HCEC 1CT (cell line): ENCODE measurements around the gene UBE2L3.
"Not testable (repeated sequence)": the region's sequence is repeated elsewhere in the genome, so short reads cannot be mapped to it uniquely, and the experiment has no call there.

Experiments used
- DNase-seq: peaks from one replicate; pipeline ENCODE4 v3.0.0-alpha.2; 2017

The UBE2L3 gene

DNA sequence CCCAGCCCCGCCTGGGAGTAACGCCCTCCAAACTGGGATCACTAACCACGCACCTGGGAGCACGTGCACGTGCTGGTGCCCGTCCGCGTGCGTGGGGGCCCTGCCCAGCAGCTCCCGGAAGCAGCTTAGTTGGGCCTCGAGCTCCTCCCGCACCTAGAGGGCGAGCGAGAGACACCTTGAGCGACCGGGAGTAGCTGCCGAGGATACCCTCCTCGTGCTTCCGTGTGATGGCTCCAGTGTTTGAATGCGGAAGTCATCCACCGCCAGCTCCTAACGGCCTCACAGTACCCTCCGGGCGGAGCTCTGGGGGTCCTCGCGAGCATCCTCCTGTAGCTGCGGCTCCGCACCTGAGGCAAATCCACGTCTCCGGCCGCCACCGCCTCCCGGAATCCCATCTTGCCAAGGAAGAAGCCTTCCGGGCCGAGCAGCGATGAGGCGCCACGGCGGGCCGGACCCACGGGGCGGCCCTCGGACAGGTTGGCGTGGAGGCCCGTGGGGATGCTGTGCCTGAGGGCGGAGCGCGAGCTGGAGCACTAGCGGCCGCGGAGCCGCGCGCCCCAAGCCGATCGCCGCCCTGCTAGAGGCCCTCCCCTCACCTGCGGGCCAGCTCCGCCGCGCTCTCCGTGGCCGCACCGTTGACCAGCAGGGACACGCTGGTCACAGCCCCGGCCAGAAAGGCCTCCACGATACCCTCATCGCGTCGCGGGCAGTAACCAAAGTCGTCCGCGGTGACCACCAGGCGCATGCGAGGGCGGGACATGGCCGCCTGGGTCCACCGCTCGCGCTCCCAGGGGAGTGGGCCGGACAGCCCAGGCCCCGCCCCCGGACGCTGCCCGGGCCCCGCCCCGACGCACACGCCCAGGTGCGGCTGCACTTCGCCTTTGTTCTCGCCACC, 62.0 kb downstream of the UBE2L3 start, which contains the start of gene YDJC:
YDJC (minus strand) TSS at position 768 of the 895 bp plus-strand sequence; CDS start at position 760, 8 bp downstream.
- peak; percentile 88 for DNase-seq

DNA sequence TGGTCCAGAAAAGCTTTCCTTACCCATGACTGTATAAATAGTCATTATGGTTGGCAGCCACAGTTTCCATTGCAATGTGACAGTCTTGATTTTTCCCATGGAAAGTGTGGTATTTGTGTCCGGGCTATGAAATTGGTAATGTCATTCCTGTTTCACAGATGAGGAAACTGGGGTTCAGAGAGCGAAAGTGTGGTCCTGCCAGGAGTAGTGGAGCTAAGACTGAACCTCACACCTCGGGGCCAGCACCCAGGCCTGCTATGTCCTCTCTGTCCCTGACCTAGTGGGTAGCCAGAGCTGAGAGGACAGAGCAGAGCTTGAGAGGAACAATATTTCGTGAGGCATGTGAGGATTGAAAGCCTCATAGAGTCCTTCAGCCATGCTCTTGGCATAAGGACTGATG, 63.5 kb downstream of the UBE2L3 start:
- DNase-seq, result no peak

DNA sequence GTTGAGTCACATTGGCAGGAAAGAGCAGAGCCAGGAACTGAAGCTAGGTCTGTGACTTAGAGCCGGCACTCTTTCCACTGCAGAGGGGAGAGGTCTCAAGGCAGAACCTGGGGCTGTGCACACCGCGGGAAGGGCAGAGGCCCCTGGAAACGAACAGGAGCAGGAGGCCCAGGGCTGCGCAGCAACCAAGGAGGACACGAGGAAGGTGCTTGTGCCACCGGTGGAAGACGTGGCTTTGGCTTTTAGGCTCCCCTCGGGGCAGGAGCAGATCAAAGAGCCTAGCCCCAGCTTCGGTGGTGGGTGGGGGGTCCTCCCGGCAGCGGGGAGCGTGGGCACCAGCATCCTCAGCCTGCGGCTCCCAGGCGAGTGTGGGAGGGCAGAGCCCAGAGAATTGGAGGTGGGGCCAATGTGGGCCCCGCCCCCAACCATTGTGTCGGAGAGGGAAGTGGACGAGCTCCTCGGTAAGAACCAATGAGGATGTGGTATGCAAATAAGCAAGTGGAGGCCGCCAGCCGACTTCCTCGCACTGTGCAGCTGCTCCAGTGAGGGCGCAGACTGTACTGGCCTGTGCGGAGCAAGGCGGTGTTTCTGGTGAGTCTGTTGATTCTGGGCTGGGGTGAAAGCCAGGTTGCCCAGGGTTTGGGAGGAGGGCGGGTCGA, 64.9 kb downstream of the UBE2L3 start, which contains the start of gene CCDC116:
CCDC116 (plus strand) TSS at position 524 of the 659 bp plus-strand sequence. CDS start 422 bp downstream, outside the sequence.
- no peak for DNase-seq

DNA sequence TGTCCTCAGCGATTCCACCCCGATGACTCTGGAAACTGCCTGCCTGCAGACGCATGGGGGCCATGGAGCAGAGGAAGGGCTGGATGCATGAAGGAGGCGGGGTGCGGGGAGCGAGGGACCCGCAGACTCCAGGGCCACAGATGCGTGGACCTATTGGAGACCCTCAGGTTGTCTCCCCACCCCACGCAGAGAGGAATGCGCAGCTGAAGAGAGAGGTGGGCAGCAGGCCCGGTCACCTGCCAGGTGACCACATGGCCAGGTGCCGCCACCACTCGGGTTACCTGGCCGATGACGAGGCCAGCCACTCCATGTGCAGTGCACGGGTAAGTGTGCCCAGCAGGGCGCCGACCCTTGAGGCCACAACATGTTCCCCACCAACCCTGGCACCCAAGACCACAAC, 65.4 kb downstream of the UBE2L3 start:
- no peak for DNase-seq

DNA sequence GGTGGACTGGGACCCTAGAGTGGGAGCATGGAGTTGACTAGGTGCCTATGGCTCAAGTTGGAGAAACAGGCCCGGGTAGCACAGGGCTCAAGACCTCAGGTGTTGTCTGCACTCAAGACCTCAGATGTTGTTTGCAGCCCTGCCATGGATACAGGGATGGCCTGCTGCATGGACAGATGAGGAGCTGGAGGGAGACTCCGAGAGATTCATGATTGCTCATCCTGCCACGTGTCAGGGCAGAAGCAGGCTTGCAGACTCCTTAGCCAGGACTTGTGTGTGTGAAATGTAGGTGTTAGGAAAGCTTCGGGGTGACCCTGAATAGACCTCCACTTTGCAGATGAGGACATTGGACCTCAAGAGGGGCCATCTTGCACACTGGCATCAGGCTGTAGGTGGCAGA, 66.0 kb downstream of the UBE2L3 start:
- DNase-seq, result no peak

DNA sequence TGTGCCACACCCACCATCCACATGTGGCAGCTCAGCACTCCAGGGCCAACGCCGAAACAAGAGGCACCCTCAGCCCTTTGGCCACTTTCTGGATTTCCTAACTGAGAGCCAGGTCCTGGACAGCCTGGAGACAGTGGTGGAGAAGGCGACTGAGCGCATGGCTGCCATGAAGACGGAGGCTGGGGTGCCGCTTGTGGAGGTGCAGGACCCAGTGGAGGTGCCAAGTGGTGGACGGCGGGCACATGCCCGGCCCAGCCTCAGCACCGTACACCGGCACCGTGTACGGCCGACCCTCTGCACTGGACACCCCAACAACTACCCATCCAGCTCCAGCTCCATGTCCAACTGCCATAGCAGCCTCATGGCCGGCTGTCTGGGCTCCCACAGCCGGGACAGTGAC, 66.6 kb downstream of the UBE2L3 start:
- no peak for DNase-seq

DNA sequence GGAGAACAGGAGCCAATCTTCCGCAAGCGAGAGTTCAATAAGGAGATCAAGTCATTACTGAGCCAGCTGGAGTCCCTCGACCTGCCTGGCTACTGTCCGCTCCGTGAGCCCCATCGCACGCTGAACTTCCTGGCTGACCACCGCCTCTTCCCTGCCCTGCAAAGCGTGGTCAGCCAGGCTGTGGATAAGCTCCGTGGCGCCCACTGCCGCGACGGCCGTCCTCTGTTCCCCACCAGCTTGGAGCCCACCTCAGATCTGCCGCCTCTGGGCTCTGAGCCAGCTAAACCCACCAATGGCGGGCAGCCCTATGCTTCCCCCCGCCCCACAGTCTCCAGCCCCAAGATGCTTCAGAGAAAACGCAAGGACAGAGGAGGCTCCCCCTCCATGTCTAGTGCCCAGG, 67.3 kb downstream of the UBE2L3 start:
- DNase-seq, result no peak

DNA sequence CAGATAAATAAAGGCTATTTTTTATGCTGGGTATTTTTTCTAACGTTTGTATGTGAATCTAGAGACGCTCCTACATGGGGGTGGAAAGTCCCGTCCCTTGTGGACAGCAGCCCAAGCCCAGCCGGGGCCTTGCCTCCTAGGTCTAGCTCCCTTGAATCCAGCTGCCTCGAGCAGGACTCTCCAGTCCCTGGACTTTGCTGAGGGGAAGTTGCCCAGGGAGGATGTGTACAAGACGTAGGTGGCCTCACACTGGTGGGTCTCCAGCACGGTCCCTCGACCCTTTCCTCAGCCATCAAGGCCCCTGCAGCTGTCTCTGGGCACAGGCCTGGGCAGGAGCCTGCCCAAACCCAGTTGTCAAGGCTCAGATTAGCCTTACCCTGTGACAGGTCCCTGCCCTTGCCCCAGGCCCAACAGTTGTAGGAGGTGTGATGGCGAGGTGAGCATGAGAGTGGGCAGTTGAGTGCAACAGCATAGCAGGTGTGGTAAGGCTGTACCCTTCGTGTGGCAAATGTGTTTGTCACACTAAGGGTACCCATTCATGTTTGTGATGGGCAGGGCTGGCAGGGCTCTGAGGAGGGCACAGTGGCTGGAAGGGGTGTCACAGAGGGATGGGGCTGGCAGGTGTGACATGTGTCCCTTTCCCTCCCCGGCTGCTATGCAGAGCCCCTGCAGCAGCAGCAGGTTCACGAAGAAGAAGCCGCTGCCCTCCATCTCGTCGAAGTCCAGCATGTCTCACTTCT, 68.4 kb downstream of the UBE2L3 start:
- no peak for DNase-seq

DNA sequence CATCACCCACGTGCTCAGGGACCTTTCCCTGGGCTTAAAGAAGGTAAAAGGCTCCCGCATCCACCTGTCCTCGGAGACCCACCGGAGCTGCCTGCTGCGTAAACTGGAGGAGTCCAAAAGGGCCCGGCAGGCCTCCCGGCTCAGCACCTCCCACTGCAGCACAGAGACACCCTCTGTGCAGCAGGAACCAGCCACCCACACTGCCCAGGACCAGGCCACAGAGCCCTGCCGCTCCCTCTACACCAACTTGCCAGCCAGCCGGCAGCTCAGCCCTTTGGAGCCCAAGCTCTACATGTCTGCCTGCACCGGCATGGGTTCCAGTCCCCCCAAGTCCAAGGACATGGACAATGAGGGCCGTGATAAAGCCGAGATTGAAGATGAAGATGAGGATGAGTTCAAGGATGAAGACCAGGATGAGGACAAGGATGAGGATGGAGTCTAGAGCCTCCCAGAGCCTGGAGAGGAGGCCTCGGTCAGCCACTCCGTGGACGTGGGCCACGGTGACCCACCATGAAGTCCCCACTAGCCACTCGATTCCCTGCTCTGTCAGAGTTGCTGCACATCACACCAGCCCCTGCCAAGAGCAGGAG, 69.2 kb downstream of the UBE2L3 start:
- DNase-seq, result no peak

DNA sequence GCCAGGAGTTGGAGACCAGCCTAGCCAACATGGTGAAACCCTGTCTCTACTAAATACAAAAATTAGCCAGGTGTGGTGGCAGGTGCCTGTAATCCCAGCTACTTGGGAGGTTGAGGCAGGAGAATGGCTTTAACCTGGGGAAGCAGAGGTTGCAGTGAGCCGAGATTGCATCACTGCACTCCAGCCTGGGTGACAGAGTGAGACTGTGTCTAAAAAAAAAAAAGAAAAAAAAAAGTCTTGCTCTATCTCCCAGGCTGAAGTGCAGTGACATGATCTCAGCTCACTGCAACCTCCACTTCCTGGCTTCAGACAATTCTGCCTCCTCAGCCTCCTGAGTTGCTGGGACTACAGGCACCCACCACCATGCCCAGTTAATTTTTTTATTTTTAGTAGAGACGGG, 69.9 kb downstream of the UBE2L3 start:
- not testable (repeated sequence) for DNase-seq

DNA sequence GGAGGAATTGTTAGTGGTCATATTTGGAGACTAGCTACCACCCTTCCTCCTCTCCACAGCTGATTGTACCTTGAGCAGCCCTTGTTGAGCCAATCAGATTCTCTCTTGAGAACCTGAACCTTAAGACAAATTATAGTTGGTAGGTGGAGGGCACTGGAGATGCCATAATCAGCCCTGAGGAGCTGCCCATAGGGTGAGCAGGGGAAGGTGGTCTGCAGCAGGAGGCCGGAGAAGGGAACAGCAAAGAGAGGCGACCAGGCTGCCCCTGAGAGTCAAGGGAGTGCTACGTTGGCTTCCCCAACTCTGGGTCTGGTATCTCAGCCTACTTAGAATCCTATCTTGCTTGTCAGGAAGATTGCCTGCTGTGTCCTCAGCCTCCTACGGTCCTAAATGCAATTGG, 71.8 kb downstream of the UBE2L3 start:
- DNase-seq, result no peak

DNA sequence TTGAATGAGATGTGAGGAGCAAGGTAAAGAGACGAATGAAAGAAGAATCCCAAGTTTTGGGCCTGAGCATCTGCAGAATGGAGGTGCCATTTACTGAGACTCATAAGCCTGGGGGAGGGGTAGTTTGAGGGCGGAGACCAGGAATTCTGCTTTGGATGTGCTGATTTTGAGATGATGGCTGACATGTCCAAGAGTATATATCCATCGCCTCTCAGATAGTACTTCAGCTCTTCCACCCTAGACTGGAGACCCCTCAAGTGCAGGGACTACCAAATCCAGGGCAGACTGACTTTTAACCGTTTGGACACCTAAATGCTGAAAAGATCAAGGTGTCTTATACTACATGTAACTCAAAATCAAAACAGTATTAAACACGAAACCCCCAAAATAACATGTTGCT, 73.3 kb downstream of the UBE2L3 start:
- DNase-seq, result no peak

DNA sequence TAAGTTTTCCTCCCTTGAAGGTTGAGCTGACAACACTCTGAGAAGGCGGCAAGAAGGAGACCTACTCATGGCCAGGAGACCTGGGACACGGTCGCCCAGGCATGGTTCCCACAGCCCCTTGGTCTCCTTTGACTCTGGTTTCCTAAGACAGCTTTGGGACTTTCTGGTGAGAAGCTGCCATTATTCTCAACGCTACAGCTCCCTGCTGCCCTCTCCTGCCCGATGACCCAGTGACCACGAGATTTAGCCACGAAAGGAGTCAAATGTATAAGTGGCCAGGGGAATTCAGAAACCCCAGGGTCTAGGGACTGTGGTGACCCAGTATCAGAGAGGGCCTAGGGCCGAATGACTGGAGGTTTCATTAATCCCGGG, 73.9 kb downstream of the UBE2L3 start:
- peak; percentile 48 for DNase-seq

DNA sequence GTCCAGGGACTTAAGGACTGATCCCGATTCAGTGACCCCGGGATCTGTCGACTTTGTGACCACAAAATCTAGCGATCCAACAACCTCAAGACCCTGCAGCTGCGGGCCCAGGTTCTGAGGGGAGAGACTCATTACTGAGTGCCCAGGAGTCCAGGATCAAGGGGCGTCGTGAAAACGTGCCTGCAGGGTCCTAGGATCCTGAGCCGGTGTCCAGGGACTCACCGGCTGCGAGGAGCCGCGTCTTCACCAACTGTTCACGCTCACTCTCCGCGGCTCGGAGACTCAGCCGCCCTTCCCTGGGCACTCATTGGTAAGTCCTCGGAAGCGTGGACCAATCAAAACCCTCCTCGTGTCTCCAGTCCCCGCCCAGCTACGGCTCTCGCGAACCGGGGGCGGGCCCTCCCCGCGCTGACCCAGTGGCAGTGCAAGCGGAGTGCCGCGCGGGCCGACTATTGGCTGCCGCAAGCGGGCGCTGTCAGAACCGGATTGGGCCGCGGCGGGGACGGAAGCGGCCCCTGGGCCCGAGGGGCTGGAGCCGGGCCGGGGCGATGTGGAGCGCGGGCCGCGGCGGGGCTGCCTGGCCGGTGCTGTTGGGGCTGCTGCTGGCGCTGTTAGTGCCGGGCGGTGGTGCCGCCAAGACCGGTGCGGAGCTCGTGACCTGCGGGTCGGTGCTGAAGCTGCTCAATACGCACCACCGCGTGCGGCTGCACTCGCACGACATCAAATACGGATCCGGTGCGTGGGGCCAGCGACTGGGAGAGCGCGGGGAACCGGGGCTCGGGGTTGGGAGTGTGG, 74.5 kb downstream of the UBE2L3 start, which contains the start of gene SDF2L1:
SDF2L1 (plus strand) TSS at position 514 of the 795 bp plus-strand sequence; CDS start at position 549, 35 bp downstream.
- peak; percentile 98 for DNase-seq

DNA sequence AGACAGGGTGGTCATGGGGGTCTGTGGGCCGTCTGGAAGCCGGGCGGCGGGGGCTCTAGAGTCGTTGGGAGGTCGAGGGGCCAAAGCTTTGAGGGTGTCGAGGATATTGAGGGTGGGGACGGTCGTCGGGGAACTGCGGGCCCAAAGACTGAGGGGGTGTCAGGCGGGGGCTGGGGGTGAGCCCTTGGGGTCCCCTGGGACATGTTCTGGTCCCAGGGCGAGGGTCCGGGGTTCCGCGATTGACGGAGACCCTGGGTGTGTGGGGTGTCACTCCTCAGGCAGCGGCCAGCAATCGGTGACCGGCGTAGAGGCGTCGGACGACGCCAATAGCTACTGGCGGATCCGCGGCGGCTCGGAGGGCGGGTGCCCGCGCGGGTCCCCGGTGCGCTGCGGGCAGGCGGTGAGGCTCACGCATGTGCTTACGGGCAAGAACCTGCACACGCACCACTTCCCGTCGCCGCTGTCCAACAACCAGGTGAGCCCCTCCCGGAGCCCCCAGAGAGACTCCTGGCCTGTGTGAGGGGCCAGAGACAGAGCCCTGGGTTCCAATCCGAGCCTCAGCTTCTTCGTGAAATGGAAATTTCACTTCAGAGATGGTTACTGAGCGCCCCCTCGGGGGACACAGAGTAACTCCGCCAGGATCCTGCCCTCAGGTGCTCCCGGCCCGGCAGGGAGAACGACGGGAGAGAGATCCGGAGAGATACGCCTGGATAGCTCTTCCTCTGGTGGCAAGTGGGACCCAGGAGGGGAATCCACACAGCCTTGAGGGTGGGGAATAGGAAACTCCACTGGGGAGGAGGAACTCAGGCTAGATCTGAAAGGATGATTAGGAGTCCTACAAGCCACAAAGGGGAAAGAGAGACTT, 75.3 kb downstream of the UBE2L3 start:
- DNase-seq, result peak; percentile 48

DNA sequence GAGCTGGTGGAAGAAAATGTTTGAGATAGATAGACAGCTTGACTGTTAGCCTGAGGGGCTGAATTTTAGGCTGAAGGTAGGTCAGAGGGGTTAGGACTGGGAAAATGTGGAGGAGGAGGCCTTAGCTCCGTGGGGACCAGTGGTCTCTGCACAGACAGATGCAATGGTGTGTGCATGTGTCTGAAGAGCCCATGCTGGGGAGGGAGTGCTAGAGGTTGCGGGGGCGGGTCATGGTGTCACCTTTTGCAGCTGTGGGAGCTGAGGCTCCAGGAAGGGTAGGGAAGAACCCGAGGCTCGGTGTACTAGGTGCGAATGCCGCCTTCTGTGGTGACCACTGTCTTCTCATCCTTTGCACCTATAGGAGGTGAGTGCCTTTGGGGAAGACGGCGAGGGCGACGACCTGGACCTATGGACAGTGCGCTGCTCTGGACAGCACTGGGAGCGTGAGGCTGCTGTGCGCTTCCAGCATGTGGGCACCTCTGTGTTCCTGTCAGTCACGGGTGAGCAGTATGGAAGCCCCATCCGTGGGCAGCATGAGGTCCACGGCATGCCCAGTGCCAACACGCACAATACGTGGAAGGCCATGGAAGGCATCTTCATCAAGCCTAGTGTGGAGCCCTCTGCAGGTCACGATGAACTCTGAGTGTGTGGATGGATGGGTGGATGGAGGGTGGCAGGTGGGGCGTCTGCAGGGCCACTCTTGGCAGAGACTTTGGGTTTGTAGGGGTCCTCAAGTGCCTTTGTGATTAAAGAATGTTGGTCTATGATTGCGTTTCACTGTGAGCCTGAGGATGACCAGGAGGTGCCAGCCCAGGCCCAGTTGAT, 76.2 kb downstream of the UBE2L3 start:
- no peak for DNase-seq

DNA sequence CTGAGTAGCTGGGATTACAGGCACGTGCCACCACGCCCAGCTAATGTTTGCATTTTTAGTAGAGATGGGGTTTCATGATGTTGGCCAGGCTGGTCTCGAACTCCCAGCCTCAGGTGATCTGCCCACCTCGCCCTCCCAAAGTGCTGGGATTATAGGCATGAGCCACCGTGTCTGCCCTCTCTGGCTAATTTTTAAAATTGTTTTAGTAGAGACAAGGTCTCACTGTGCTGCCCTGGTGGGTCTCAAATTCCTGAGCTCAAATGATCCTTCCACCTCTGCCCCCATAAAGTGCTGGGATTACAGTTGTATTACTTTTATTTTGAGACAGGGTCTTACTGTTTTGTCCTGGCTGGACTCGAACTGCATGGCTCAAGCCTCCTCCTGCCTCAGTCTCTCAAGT, 78.0 kb downstream of the UBE2L3 start:
- not testable (repeated sequence) for DNase-seq

DNA sequence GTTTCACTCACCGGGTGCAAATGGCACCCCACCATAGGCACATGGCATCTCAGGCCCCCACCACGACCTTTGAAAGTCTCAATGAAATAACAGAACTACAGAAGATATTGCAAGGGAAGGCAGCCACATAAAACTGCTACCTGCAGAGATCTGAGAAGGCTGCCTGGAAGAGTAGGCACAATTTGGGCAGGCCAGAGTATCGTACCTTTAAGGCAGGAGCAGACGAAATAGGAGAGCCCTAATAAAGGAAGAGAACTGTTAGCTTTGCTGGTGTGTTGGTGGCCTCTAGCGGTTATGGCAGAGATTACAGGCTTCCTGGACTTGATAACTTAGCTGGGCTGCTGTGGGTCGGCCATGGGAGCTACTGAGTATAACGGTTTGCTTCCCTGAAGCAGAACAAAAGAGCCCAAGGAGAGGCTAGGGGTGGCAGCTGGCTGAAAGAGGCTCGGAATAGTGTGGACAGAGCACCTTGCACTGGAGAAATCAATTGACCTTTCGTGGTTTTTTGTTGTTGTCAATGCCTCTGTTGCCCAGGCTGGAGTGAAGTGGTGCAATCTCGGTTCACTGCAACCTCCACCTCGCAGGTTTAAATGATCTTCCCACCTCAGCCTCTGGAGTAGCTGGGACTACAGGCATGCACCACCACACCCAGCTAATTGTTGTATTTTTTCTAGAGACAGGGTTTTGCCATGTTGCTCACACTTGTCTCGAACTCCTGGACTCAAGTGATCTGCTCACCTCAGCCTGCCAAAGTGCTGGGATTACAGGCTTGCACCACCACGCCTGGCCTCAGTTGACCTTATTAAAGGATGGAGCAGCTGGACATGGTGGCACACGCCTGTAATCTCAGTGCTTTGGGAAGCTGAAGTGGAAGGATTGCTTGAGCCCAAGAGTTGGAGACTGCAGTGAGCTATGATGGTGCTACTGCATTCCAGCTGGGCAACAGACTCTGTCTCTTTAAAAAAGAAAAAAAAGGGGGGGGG, 79.4 kb downstream of the UBE2L3 start:
- DNase-seq, result peak; percentile 71

DNA sequence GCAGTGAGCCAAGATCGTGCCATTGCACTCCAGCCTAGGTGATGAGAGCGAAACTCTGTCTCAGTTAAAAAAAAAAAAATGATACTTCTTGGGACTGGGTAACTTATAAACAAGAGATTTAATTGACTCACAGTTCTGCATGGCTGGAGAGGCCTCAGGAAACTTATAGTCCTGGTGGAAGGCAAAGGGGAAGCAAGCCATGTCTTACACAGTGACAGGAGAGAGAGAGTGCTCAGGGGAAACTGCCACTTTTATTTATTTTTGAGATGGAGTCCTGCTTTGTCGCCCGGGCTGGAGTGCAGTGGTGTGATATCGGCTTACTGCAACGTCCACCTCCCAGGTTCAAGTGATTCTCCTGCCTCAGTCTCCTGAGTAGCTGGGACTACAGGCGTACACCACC, 82.8 kb downstream of the UBE2L3 start:
- no peak for DNase-seq
